ENCODE measurements around the gene TSFM. TPM values are rescaled to one million over a fixed set of nuclear protein-coding genes. Genes with fewer than 3 reads are reported as not detected.

Gene TSFM
- total and polyA plus RNA-seq, 7 donors, result 8.0 to 49.3 (median 29.6) TPM

DNA sequence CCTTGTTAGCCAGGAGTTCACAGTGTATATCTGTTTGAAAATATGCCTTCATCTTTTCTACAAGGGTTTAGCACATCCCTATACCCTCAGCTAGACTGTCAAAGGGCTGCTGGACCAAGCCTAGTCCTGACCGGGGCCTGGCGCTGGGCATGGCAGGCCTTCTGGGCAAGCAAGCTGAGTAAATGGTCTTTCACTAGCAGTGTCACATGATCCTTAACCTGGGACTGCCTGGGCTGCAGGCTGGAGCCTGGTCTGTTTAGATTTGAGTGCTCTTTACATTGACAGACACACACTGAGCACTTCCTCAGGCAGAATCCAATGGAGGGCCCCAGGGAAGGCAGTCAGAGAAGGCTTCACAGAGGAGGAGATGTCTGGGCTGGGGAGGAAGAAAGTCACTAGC, 42.9 kb downstream of the TSFM start:
- Histone ChIP-seq H3K27ac (no peak overlapping the region), H3K36me3 (peaks cover 61 to 91% (median 85%) of the 10 kb centered on the region in 4 donors), H3K4me1 (peaks cover 0 to 42% (median 29%) of the 10 kb centered on the region in 4 donors), H3K4me3 (no peak overlapping the region), H3K27me3 (no peaks in the 10 kb centered on the region), H3K9me3 (no peaks in the 10 kb centered on the region)
- no peak for TF ChIP-seq POLR2A (IDR thresholded peaks at IDR 0.05)
- TF ChIP-seq, protein P1, sequence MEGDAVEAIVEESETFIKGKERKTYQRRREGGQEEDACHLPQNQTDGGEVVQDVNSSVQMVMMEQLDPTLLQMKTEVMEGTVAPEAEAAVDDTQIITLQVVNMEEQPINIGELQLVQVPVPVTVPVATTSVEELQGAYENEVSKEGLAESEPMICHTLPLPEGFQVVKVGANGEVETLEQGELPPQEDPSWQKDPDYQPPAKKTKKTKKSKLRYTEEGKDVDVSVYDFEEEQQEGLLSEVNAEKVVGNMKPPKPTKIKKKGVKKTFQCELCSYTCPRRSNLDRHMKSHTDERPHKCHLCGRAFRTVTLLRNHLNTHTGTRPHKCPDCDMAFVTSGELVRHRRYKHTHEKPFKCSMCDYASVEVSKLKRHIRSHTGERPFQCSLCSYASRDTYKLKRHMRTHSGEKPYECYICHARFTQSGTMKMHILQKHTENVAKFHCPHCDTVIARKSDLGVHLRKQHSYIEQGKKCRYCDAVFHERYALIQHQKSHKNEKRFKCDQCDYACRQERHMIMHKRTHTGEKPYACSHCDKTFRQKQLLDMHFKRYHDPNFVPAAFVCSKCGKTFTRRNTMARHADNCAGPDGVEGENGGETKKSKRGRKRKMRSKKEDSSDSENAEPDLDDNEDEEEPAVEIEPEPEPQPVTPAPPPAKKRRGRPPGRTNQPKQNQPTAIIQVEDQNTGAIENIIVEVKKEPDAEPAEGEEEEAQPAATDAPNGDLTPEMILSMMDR (IDR thresholded peaks at IDR 0.05), result no peak
- TF ChIP-seq EP300 (IDR thresholded peaks at IDR 0.05), result no peak
- TF ChIP-seq POLR2AphosphoS5 (IDR thresholded peaks at IDR 0.05), result no peak
- intact Hi-C loops (cut with DNase I), result no loop called here
- no peak for DNase-seq
- 94 to 97% methylated on average over 2 of the region's 2 CpGs for WGBS, 2 donors

DNA sequence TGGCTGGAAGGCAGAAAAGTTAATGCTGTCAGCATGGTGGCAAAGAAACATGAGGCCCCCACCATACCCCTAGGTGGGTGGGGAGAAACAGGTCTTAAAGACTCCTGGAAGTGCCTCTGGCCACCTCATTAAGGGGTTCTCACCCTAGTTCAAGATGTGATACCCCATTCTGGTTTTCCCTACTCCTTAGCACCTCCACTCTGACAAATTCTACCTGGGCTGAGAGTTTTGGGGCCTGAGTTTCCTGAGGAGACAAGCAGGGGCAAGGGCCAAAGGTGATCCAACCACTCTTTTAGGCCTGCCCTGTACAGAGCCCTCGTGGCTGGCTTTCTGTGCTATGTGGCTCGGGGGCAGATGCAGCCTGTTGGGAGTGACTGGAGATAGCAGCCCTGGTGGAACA, 43.8 kb downstream of the TSFM start:
- H3K4me1 ChIP-seq, result peaks cover 0 to 48% (median 37%) of the 10 kb centered on the region in 4 donors
- WGBS, 2 donors, result 87 to 93% methylated on average over 2 of the region's 2 CpGs
- intact Hi-C loops (cut with DNase I), result no loop called here
- H3K27me3 ChIP-seq, result no peaks in the 10 kb centered on the region
- no peak for DNase-seq
- peaks cover 61 to 81% (median 77%) of the 10 kb centered on the region in 4 donors for H3K36me3 ChIP-seq
- H3K27ac ChIP-seq, result peak overlapping the region in 2 of 4 donors; percentile 4 to 53
- TF ChIP-seq EP300 (IDR thresholded peaks at IDR 0.05) (no peak), POLR2A (IDR thresholded peaks at IDR 0.05) (no peak), POLR2AphosphoS5 (IDR thresholded peaks at IDR 0.05) (no peak)
- TF ChIP-seq, protein P1 (IDR thresholded peaks at IDR 0.05), result no peak
- H3K4me3 ChIP-seq, result no peak overlapping the region
- H3K9me3 ChIP-seq, result no peaks in the 10 kb centered on the region

DNA sequence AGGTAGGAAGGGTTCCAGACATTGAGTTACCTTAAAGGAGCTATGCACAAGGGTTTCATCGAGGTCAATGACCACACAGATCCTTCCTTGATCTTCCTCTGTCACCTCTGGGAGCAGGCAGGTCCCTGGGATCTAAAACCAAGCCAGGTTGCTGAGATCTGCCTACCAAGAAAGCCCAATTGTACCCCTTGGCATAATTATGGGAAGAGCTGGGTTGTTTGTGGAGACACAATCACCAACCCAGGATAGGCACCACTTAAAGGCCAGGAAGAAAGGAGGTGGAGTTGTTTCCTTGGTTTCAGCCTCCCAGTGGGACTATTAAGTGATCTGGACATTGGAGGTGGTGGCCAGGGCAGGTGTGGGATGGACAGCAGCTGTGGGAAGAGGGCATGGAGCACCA, 44.4 kb downstream of the TSFM start:
- Histone ChIP-seq H3K36me3 (peaks cover 60 to 75% (median 71%) of the 10 kb centered on the region in 4 donors), H3K27me3 (no peaks in the 10 kb centered on the region), H3K4me1 (peaks cover 0 to 54% (median 42%) of the 10 kb centered on the region in 4 donors), H3K4me3 (no peak overlapping the region), H3K27ac (peak overlapping the region in 3 of 4 donors; percentile 7 to 53 (median 15)), H3K9me3 (no peaks in the 10 kb centered on the region)
- WGBS, 2 donors, result 67 to 91% methylated on average over 1 of the region's 1 CpG
- TF ChIP-seq EP300 (IDR thresholded peaks at IDR 0.05) (no peak), POLR2AphosphoS5 (IDR thresholded peaks at IDR 0.05) (no peak), POLR2A (IDR thresholded peaks at IDR 0.05) (no peak)
- TF ChIP-seq, protein P1 (IDR thresholded peaks at IDR 0.05), result no peak
- intact Hi-C loops (cut with DNase I), result no loop called here
- no peak for DNase-seq

DNA sequence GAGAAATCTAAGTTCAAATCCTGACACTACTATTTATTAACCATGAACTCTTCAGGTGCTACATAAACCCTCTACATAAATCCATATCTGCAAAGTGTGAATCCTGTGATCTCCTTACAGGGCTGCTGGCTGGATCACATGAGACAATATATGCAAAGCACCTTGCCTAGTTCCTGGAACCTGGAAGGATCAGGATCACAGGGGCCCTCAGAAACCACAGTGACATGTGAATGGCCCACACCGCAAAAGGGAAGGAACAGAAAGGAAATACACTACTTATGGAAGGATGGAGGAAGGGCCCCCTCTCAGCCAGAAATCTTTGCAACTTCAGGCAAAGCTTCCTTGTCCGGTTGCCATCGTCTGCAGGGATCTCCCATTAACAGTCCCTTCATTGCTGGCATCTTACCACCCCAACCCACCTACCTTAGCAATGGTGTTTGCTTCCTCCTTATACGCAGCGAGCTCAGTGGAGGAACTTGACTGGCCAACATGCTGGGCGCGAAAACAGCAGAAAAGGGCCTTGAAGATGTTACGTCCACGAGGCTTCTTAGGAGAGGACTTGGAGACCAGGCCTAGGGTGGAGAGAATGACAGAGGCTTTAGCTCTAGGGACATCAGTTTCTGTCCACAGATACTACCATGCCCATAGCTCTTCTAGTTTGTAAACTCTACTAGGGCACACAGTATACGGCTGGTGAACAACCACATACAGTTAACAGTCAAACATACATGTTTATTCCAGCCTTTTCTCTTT, 46.6 kb downstream of the TSFM start:
- 75 to 78% methylated on average over 10 of the region's 10 CpGs for WGBS, 2 donors
- no peaks in the 10 kb centered on the region for H3K27me3 ChIP-seq
- H3K4me1 ChIP-seq, result peaks cover 0 to 68% (median 61%) of the 10 kb centered on the region in 4 donors
- no peaks in the 10 kb centered on the region for H3K9me3 ChIP-seq
- intact Hi-C loops (cut with DNase I), result loop anchor here (2.0 kb wide), 1 partner anchor 26 kb away; no protein-coding TSS in a partner anchor
- H3K36me3 ChIP-seq, result peaks cover 38 to 53% (median 50%) of the 10 kb centered on the region in 4 donors
- H3K27ac ChIP-seq, result peak overlapping the region; percentile 57 to 100 (median 84)
- TF ChIP-seq, protein P1 (IDR thresholded peaks at IDR 0.05), result no peak
- TF ChIP-seq POLR2A (IDR thresholded peaks at IDR 0.05) (no peak), POLR2AphosphoS5 (IDR thresholded peaks at IDR 0.05) (no peak), EP300 (IDR thresholded peaks at IDR 0.05) (no peak)
- no peak for DNase-seq
- no peak overlapping the region for H3K4me3 ChIP-seq

Data from sigmoid colon (tissue), 7 donors.